NCI-H2171 (cell line): ENCODE data around the gene CSNK1D.

Experiments used
- DNase-seq: peaks from one replicate; lab custom pipeline; 2025; lab: John Stamatoyannopoulos, UW

The CSNK1D gene

DNA sequence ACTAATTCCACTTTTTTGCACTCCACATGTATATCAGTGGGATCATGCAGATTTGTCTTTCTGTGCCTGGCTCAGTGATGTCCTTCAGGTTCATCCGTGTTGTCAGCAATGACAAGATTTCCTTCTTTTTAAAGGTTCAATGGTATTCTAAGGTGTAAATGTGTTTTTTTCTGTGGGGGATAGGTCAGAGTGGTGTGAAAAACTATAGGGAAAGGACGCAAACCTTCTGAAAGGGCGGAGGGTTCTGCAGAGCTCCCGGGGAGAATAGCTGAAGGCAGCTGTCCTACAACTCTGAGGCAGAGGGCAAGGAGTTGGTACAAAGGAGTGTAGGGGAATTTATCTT, 21.9 kb upstream of the CSNK1D start:
- DNase-seq: no peak

DNA sequence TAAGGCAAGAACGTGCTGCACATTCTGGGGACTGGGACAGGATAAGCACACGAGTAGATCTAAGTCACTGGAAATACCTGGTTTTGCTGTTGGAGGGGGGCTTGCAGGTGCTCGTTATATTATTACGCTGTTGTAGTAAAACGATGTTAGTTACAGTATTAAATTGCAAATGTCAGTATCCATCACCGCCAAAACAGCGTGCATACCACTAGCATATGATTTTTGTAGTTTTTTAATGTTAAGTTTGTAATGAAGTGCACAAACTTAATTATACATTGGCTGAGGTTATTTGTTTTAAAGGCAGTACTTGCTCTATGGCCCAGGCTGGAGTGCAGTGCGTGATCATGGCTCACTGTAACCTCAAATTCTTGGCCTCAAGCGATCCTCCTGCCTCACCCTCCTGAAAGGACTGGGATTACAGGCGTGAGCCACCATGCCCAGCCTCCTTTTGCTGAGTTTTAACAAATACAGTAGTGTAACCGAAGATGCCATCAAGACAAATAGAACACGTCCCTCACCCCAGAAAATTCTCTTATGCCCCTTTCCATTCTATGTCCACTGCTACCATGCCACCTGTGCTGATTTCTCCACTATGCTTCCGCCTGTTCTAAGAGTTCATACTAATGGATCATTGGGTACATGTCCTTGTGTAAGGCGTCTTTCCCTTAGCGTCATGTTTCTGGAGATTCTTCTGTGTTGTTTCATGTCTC, 20.7 kb upstream of the CSNK1D start:
- DNase-seq: no peak

DNA sequence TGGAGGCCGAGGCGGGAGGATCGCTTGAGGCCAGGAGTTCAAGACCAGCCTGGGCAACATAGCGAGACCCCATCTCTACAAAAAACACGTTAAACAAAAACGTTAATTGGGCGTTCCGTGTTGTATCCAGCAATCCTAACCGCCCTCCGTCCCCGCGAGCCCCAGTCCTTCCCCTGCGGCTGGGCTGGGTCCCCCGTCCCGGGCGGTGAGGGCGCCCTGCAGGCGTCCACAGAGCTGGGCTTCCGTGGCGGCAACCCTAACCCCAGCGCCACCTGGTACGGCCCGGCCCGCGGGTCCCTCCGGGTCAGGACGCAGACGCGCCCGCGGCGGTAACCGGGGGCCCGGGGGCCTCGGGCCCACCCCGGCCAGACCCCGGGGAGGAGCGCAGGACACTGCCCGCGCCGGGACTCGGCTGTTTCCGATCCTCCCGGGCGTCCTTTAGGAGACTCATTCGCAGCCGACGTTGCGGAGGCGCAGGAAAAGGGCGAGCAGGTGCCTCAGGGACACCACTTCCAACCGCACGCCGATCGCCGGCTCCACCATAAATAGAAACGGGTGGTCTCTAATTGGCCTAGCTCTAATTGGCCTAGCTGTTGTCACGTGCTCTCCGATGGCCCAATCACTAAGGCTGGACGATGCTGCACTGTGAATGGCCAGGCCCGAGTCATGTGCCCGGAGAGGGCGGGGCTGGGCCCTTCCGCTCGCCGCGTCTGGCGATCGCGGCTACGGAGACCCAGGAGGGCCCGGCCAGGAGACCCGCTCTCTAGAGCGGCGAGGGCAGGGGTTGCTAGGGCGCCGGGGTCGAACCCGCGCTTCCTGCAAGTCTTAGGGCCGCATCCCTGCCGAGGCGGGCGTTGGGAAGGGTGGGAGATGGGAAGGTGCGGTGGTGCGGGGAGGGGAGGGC, 19.0 kb upstream of the CSNK1D start:
- peak; percentile 97 for DNase-seq

DNA sequence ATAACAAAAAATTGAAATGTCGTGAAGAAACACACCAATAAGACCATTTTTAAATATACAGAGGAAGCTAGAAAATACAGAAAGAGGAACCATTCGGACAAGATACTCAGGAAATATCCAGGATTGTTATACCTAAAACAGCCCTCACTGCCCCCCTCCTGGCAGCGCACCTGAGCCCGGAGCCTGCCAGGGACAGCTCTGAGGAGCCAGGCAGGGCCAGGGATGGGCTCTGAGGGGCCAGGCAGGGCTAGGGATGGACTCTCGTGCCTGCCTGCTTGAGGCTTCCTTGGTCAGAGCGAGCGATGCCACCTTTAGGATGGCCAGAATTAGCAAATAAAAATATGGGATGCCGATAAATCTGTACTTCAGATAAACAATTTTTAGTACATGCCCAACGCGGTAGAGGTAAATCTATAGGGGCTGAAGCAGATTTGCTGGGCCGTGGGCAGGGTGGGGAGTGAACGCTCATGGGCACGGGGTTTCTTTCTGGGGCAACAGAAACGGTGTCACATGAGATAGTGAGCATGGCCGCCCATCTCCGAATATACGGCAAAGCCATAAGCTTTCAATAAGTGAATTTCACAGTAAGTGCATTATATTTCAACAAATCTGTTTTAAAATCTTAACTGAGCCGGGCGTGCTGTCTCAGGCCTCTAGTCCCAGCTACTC, 18.2 kb upstream of the CSNK1D start:
- no peak for DNase-seq

- peak; percentile 96 for DNase-seq
Measured at GRCh38 chr17:82287868-82288801, 14.6 kb upstream of the CSNK1D start.

DNA sequence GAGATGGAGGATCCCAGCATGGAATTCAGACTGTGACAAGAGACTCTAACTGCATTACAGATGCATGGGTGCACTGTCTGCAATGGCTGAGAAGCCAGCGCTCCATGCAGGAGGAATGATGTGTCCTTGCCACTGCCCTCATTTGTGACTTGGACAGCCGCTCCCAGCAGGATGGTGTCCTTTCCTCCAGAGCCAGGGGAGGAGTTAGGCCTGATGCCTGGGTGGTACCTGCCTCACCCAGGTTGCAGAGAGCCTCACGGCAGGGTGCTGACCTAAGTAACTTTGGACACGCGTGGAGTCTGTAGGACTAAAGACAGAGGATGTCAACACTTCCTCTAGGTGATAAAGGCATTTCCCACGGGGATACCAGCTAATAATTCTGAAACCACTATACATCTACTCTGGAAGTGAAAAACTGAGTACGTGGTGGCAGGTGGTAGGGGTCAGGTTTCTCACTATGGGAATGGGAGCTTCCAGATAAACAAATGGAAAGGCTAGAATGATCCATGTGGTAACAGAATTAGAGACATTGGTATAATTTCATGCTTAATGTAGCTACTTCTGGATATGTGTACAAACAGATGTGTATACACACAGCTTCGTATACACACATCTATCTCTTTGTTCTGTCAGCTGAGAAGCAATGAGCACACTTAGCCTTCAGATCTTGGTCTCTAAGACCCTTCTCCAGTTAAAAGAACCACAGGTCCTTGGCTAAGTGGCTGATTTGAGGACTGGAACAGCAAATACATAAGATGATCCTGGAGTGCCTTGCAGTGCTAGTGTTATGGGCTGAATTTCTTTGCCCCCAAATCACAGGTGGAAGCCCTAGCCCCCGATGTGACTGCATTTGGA, 13.7 kb upstream of the CSNK1D start:
- peak; percentile 46 for DNase-seq

GRCh38 chr17:82285141-82285540, 11.6 kb upstream of the CSNK1D start:
- no peak for DNase-seq

GRCh38 chr17:82283208-82283749, 9.8 kb upstream of the CSNK1D start:
- peak; percentile 68 for DNase-seq

DNA sequence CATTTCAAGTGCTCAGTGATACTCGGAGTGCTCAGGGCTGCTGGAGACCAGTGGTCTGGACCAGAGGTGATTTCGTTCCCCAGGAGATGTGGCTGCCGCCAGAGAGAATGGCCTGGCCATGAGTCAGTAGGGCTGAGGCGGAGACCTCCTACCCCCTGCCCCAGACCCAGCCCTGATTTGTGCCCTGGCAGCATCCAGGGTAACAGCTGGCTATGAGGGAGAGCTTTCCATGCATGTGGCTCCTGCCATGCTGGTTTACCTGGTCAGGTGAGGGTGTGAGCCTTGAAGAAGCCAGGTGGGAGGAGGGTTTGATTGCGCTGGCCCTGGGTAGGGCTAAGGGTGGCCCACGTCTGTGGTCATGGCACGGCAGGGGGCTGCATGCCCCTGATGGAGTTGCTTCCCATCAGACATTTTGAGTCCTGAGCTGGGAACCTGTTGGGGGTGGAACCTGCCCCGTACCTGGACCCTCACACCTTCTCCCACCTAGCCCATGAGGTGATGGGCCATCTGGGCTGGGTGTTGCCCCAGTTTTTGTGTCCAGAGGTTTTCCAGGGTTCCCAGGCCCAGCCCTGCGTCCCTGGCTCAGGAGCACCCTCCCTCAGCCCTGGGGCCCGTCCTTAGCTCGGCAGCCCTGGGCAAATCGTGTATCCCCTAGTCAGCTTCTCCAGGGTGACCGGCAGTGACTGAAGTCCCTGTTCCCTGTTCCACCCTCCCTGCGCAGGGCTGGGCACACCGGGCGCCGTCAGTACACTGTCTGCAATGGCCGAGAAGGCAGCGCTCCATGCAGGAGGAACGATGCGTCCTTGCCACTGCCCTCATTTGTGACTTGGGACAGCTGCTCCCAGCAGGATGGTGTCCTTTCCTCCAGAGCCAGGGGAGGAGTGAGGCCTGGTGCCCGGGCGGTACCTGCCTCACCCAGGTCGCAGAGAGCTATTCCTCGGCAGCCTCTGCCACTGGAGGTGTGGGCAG, 9.0 kb upstream of the CSNK1D start:
- no peak for DNase-seq

DNA sequence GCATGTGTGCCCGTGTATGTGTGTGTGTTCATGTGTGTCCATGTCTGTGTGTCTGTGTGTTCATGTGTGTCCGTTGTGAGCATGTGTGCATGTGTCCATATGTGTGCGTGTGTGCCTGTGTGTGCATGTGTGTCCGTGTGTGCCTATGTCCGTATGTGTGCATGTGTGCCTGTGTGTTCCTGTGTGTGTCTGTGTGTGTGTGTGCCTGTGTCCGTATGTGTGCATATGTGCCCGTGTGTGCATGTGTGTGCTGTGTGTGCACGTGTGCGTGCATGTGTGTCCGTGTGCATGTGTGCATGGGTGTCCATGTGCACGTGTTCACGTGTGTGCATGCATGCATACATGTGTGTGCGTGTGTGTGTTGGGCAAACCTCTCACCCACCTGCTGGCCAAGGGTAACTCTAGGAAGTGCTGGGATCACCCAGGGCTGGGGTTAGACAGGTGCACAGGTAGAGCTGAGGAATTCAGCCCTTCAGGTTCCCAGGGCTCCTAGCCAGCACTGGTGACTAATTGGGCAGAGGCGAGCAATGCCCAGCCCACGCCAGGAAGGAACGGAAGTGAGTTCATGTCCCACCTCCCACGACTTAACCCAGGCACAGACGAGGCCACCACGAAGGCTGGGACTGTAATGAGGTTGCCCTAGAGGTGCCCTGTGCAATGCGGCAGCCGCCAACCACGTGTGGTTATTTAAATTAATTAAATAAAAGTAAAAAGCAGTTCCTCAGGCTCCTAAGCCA, 8.2 kb upstream of the CSNK1D start:
- no peak for DNase-seq

GRCh38 chr17:82281076-82281475, 7.6 kb upstream of the CSNK1D start:
- no peak for DNase-seq

DNA sequence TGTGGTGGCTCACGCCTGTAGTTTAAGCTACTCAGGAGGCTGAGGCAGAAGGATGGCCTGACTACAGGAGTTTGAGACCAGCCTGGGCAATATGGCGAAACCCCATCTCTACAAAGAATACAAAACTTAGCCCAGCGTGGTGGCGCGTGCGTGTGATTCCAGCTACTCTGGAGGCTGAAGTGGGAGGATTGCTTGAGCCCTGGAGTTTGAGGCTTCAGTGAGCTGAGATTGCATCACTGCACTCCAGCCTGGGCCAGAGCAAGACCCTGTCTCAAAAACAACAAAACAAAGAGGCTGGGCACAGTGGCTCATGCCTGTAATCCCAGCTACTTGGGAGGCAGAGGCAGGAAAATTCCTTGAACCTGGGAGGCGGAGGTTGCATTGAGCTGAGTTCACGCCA, 7.0 kb upstream of the CSNK1D start:
- no peak for DNase-seq

DNA sequence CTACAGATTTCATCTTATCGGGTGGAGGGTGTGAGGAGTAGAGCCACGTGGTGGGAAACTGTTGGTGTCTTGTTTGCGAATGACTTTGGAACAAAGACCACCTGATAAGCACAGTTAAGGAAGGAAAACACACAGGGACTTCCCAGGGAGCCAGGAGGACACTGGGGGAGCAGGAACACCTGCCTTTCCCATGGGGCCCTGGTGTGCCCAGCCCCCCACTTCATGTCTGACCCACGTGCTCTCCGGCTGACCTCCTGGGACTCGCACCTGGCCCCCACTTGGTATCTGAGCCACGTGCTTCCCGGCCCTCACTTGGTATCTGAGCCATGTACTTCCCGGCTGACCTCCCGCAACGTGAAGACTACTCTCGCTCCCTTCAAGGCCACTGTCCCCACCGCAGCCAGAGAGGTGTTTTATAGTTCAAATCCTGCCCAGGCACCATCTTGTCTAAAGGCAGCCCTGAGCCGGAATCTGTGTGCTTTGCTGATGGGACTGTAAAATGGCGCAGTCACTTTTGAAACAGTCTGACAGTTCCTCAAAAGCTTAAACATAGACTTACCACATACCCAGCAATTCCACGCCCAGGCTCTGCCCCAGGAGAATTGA, 5.4 kb upstream of the CSNK1D start:
- no peak for DNase-seq

DNA sequence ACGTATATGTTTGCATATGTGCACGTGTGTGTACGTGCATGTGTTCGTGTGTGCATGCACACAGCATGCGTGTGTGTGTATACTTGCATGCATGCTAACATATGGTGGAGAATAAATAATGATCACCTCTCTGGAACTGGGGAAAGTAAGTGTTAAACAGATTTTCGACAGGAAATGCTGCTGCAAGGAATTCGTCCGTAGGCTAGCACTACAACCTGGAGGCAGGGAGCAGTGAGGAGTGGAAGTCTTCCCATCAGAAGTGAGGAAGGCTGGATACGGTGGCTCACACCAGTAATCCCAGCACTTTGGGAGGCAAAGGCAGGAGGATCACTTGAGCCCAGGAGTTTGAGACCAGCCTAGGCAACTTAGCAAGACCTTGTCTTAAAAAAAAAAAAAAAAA, 4.8 kb upstream of the CSNK1D start:
- no peak for DNase-seq

DNA sequence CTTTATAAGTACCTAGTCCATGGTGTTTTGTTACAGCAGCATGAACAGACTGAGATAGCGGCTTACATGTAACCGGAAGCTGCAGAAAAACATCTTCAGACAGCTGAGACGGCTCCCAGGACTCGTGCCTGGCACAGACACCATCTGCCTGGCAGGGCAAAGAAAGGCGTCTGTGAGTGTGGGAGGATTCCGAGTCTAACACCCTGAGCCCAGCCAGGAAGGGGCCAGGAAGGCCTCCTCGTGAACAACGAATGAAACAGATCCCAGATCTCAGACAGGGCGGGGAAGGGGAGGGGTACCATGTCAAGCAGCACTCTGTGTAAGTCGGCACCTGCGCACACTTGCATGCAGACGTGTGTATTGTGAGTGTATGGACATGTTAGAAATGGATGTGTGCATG, 4.4 kb upstream of the CSNK1D start:
- DNase-seq: peak; percentile 72

DNA sequence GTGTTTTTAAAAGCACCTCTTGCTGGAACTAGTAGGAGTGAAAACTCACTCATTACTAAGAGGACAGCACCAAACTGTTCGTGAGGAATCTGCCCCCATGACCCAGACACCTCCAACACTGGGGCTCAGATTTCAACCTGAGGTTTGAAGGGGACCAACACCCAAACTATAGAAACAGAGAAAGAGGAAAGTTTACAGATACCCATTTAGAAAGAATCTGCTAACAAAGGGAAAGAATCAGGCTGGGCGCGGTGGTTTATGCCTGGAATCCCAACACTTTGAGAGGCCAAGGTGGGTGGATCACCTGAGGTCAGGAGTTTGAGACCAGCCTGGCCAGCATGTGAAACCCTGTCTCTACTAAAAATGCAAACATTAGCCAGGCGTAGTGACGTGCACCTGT, 3.4 kb upstream of the CSNK1D start:
- DNase-seq: no peak

- no peak for DNase-seq
Measured at GRCh38 chr17:82275326-82275725, 1.8 kb upstream of the CSNK1D start.
